ENCODE results near the gene HOXA10. TPM values are rescaled to one million over a fixed set of nuclear protein-coding genes. Genes with fewer than 3 reads are reported as not detected.

Gene HOXA10
- polyA plus RNA-seq, 4 donors, result 144 to 166 (median 157) TPM

DNA sequence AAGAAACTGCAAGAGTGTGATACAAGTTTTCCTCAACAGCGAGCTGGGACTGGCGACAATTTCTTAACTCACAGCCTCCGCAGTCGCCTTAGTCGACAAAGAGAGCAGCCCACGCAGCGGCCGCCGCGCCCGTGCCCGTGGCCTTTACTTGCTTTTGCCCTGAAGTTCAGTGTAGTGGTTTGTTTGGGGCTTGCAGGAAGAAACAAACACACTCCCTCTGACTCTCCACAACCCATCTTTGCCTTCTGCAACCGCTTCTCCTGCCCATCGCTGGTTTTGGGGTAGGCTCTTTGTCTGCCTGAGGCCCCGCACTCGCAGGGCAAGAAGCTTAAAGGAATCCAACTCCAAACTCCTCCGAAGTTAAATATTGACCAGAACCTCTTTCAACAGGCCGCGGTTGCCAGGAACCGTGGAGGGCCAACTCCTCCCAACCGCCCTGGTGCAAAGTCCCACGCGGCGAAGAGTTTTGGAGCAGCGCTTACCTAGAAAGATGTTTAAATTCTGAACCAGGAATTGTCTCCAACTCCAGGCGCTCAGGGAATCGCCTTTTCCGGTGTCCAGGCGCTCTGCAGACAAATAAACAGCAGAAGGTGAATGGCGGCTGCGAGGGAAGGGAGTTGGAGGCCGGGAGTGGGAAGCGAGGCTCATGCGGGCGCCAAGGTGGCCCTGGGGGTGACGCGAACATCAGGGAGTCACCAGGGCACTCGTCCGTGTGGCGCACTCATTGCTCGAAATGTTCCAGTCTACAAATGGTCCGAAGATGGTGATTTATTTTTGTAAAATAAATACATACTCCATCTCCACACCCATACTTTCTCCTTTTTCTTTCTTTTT lies 51.8 kb downstream of the HOXA10 start:
- DNase-seq (ENCODE audit: low read depth in 4 of 4, low spot score in 3 of 4), result no peak

DNA sequence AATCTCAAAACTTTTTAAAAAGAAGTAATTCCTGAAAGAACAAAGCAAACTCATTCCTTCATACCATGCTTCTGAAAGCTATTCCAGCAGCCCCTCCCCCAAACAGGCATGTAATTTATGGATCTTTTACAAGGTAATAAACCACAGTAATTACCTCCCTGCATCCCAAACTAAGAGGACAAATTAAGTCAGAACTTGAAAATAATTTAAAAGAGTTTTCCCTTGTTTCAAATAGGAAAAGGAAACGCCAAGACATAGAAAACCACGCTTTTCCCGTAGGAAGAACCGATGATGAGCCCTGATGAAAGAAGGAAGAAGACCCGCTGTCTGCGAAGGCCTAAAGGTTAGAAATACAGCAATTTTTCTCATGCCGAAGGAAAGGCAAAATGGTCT lies 52.4 kb downstream of the HOXA10 start:
- DNase-seq (ENCODE audit: low read depth in 4 of 4, low spot score in 3 of 4), result no peak

Other genes starting within 250 kb of the HOXA10 start
- 1 to 10 TPM; 2.3 to 3.6 (median 2.5) TPM for gene HOXA1, start 78.3 kb downstream of the HOXA10 start, polyA plus RNA-seq (ENCODE audit: insufficient read length in 4 of 4)
- gene HOXA2, start 71.6 kb downstream of the HOXA10 start, polyA plus RNA-seq (ENCODE audit: insufficient read length in 4 of 4), result 10 to 100 TPM in 1 of 4 donors, 1 to 10 TPM in 3; 8.2 to 10.1 (median 9.5) TPM
- 10 to 100 TPM; 20.4 to 24.3 (median 23.3) TPM for gene HOXA4, start 43.6 kb downstream of the HOXA10 start, polyA plus RNA-seq (ENCODE audit: insufficient read length in 4 of 4)
- gene HOXA5, start 30.6 kb downstream of the HOXA10 start, polyA plus RNA-seq (ENCODE audit: insufficient read length in 4 of 4), result 10 to 100 TPM; 71.9 to 83.8 (median 78.1) TPM
- 10 to 100 TPM; 24.3 to 43.2 (median 29.4) TPM for gene HOXA6, start 26.5 kb downstream of the HOXA10 start, polyA plus RNA-seq (ENCODE audit: insufficient read length in 4 of 4)
- 10 to 100 TPM; 32.6 to 44.4 (median 39.4) TPM for gene HOXA3, start 21.7 kb downstream of the HOXA10 start, polyA plus RNA-seq (ENCODE audit: insufficient read length in 4 of 4)
- 10 to 100 TPM; 28.8 to 32.1 (median 31.2) TPM for gene HOXA7, start 17.6 kb downstream of the HOXA10 start, polyA plus RNA-seq (ENCODE audit: insufficient read length in 4 of 4)
- 100 to 1,000 TPM in 3 of 4 donors, 10 to 100 TPM in 1; 92.9 to 122 (median 115) TPM for gene HOXA9, start 8.8 kb downstream of the HOXA10 start, polyA plus RNA-seq (ENCODE audit: insufficient read length in 4 of 4)
- gene HOXA11, start 10.9 kb upstream of the HOXA10 start, polyA plus RNA-seq (ENCODE audit: insufficient read length in 4 of 4), result 10 to 100 TPM; 35.0 to 41.3 (median 39.7) TPM
- under 1 TPM in 2 of 4 donors, not detected in 2; 0.01 to 0.06 TPM for gene HOXA13, start 25.8 kb upstream of the HOXA10 start, polyA plus RNA-seq (ENCODE audit: insufficient read length in 4 of 4)
- under 1 TPM in 2 of 4 donors, not detected in 2; 0.12 to 0.23 TPM for gene EVX1, start 68.5 kb upstream of the HOXA10 start, polyA plus RNA-seq (ENCODE audit: insufficient read length in 4 of 4)

Measured in right renal pelvis (tissue), 4 donors.